Liver (tissue), 9 donors: ENCODE results near the gene RASL11A. TPM values are rescaled to one million over a fixed set of nuclear protein-coding genes. Genes with fewer than 3 reads are reported as not detected.

ENCODE experiments used
- DNase-seq: peaks from one replicate; pipeline ENCODE4 v3.0.0-alpha.2; 2017; ENCODE audit warnings: low spot score
- H3K27ac ChIP-seq, 2 donors: one replicate each; pipeline ENCODE4 v1.7.0; 2013; ENCODE audit warnings: inconsistent platforms in 2 of 2, low read length in 2 of 2, control low read depth in 1 of 2, low read depth in 1 of 2, mild to moderate bottlenecking in 1 of 2
- H3K27me3 ChIP-seq, 4 donors: one replicate each; pipeline versions ENCODE4 v1.6.1 to v1.7.0; 2013; ENCODE audit warnings: low read length in 3 of 4, inconsistent platforms in 1 of 4, mild to moderate bottlenecking in 1 of 4, moderate library complexity in 1 of 4; ENCODE audit not compliant: control insufficient read depth in 4 of 4, insufficient read depth in 4 of 4
- H3K36me3 ChIP-seq, 4 donors: one replicate each; pipeline versions ENCODE4 v1.6.1 to v1.7.0; 2013; ENCODE audit warnings: low read length in 3 of 4, mild to moderate bottlenecking in 3 of 4, low read depth in 1 of 4, moderate library complexity in 1 of 4; ENCODE audit not compliant: control insufficient read depth in 4 of 4, insufficient read depth in 3 of 4
- H3K4me1 ChIP-seq, 4 donors: one replicate each; pipeline versions ENCODE4 v1.6.1 to v1.7.0; 2013; ENCODE audit warnings: low read length in 3 of 4, mild to moderate bottlenecking in 3 of 4, moderate library complexity in 1 of 4; ENCODE audit not compliant: control insufficient read depth in 4 of 4, insufficient read depth in 4 of 4
- H3K4me3 ChIP-seq, 3 donors: one replicate each; pipeline versions ENCODE4 v1.6.1 to v1.7.0; 2013; ENCODE audit warnings: low read length in 3 of 3, control low read depth in 1 of 3, low read depth in 1 of 3, mild to moderate bottlenecking in 1 of 3
- H3K9ac ChIP-seq, 2 donors: one replicate each; pipeline ENCODE4 v1.7.0; 2013; ENCODE audit warnings: low read length in 2 of 2, mild to moderate bottlenecking in 2 of 2, moderate library complexity in 2 of 2, control low read depth in 1 of 2, low read depth in 1 of 2
- H3K9me3 ChIP-seq, 4 donors: one replicate each; pipeline versions ENCODE4 v1.6.1 to v1.7.0; 2013; ENCODE audit warnings: low read length in 3 of 4; ENCODE audit not compliant: control insufficient read depth in 4 of 4
- CTCF ChIP-seq: fragments of 150-350 bp; IDR thresholded peaks from 2 replicates; pipeline ENCODE4 v1.5.1; 2017; ENCODE audit warnings: improper control_type of control experiment, low read depth, low read length; ENCODE audit not compliant: missing input control
- EGR1 ChIP-seq, 2 donors: IDR thresholded peaks; 2 replicates each; pipeline ENCODE4 v1.6.1; 2016 to 2018; ENCODE audit warnings: antibody characterized with exemption in 2 of 2, low read depth in 2 of 2
- FOXA1 ChIP-seq: IDR thresholded peaks from 2 replicates; pipeline ENCODE4 v1.6.1; 2016; ENCODE audit warnings: antibody characterized with exemption
- FOXA2 ChIP-seq: IDR thresholded peaks from 2 replicates; pipeline ENCODE4 v1.6.1; 2016; ENCODE audit warnings: antibody characterized with exemption
- GABPA ChIP-seq, 2 donors: IDR thresholded peaks in 1 of 2; conservative IDR thresholded peaks in 1 of 2; 2 replicates each; pipeline ENCODE4 v1.6.1; 2016; ENCODE audit warnings: antibody characterized with exemption in 2 of 2, mild to moderate bottlenecking in 1 of 2, moderate library complexity in 1 of 2
- HNF4A ChIP-seq, 2 donors: conservative IDR thresholded peaks; 2 replicates each; pipeline ENCODE4 v1.6.1; 2016; ENCODE audit warnings: antibody characterized with exemption in 2 of 2, mild to moderate bottlenecking in 2 of 2
- HNF4G ChIP-seq: IDR thresholded peaks from 2 replicates; pipeline ENCODE4 v1.6.1; 2016; ENCODE audit warnings: antibody characterized with exemption
- JUND ChIP-seq, 2 donors: IDR thresholded peaks; 2 replicates each; pipeline ENCODE4 v1.6.1; 2016; ENCODE audit warnings: antibody characterized with exemption in 2 of 2
- MAX ChIP-seq: IDR thresholded peaks from 2 replicates; pipeline ENCODE4 v1.6.1; 2016; ENCODE audit warnings: antibody characterized with exemption
- NR2F2 ChIP-seq: IDR thresholded peaks from 2 replicates; pipeline ENCODE4 v1.6.1; 2016; ENCODE audit warnings: antibody characterized with exemption
- RAD21 ChIP-seq, 2 donors: IDR thresholded peaks; 2 replicates each; pipeline ENCODE4 v1.6.1; 2016; ENCODE audit warnings: antibody characterized with exemption in 2 of 2, mild to moderate bottlenecking in 2 of 2
- REST ChIP-seq: IDR thresholded peaks from 2 replicates; pipeline ENCODE4 v1.6.1; 2016; ENCODE audit warnings: antibody characterized with exemption, mild to moderate bottlenecking
- RXRA ChIP-seq, 2 donors: IDR thresholded peaks; 2 replicates each; pipeline ENCODE4 v1.6.1; 2017 to 2018; ENCODE audit warnings: antibody characterized with exemption in 2 of 2, mild to moderate bottlenecking in 1 of 2
- SP1 ChIP-seq: IDR thresholded peaks from 2 replicates; pipeline ENCODE4 v1.6.1; 2018; ENCODE audit warnings: antibody characterized with exemption, mild to moderate bottlenecking
- TAF1 ChIP-seq: conservative IDR thresholded peaks from 2 replicates; pipeline ENCODE4 v1.6.1; 2016; ENCODE audit warnings: antibody characterized with exemption, mild to moderate bottlenecking
- YY1 ChIP-seq: IDR thresholded peaks from 2 replicates; pipeline ENCODE4 v1.6.1; 2016; ENCODE audit warnings: antibody characterized with exemption, mild to moderate bottlenecking
- WGBS: extraction: QIAGEN DNeasy Blood & Tissue Kit; methylation state at CpG from one replicate; pipeline ENCODE4 v1.1.7; 2013; 5-methylcytosine and 5-hydroxymethylcytosine counted together
- polyA plus RNA-seq, 2 donors: library from polyadenylated mRNA; stranded (reverse) in 1 of 2; unstranded in 1 of 2; fragments of 200-250 nt in 1 of 2; fragments of >200 nt in 1 of 2; fragmentation: Nextera tagmentation in 1 of 2; extraction: Ambion mirVana in 1 of 2; gene quantifications; one replicate each; pipeline versions ENCODE4 v1.2.1 to v1.2.3, GENCODE V29; 2013 to 2015
- total RNA-seq, 2 donors: library from RNA; depleted of rRNA; stranded (reverse); fragments of >200 nt; gene quantifications; one replicate each; pipeline ENCODE4 v1.2.3, GENCODE V29; 2014
- donor health status: healthy.
- donor health status: healthy.
- donor health status: healthy.
- donor health status: healthy.
- donor health status: healthy.

The RASL11A gene
- total and polyA plus RNA-seq, 4 donors = 2.5 to 5.6 (median 4.0) TPM

GRCh38 chr13:27309967-27310598 is 39.5 kb downstream of the RASL11A start:
- H3K9me3 ChIP-seq = no peaks in the 10 kb centered on the region
- no peak overlapping the region for H3K27ac ChIP-seq
- TF ChIP-seq TAF1 (no peak), FOXA2 (no peak), REST (no peak), YY1 (no peak), HNF4G (no peak), HNF4A (conservative IDR thresholded peaks at IDR 0.05) (no peak)
- DNase-seq = no peak
- H3K4me1 ChIP-seq = no peaks in the 10 kb centered on the region
- no peak overlapping the region for H3K9ac ChIP-seq
- no peaks in the 10 kb centered on the region for H3K36me3 ChIP-seq
- no peaks in the 10 kb centered on the region for H3K27me3 ChIP-seq
- WGBS = 85% methylated on average over 9 of the region's 9 CpGs
- no peak overlapping the region for H3K4me3 ChIP-seq

- Histone ChIP-seq H3K4me3 (no peak overlapping the region), H3K9me3 (no peaks in the 10 kb centered on the region), H3K27me3 (no peaks in the 10 kb centered on the region), H3K9ac (no peak overlapping the region), H3K4me1 (no peaks in the 10 kb centered on the region), H3K36me3 (no peaks in the 10 kb centered on the region), H3K27ac (no peak overlapping the region)
- no peak for DNase-seq
- WGBS = 51% methylated on average over 2 of the region's 2 CpGs
- TF ChIP-seq HNF4A (conservative IDR thresholded peaks at IDR 0.05) (no peak), GABPA (IDR thresholded peaks at IDR 0.05 in 1 of 2, conservative IDR thresholded peaks at IDR 0.05 in 1 of 2) (no peak), EGR1 (IDR thresholded peaks at IDR 0.05; ENCODE audit: low read depth in 2 of 2) (no peak)
Observed at GRCh38 chr13:27310946-27311345, 40.3 kb downstream of the RASL11A start.

- no peak overlapping the region for H3K27ac ChIP-seq
- H3K27me3 ChIP-seq = no peaks in the 10 kb centered on the region
- H3K4me1 ChIP-seq = no peaks in the 10 kb centered on the region
- no peak overlapping the region for H3K9ac ChIP-seq
- WGBS = 78% methylated on average over 6 of the region's 6 CpGs
- no peaks in the 10 kb centered on the region for H3K9me3 ChIP-seq
- no peak overlapping the region for H3K4me3 ChIP-seq
- no peaks in the 10 kb centered on the region for H3K36me3 ChIP-seq
- no peak for DNase-seq
- TF ChIP-seq HNF4A (conservative IDR thresholded peaks at IDR 0.05) = no peak
- no peak for TF ChIP-seq HNF4G
- no peak for TF ChIP-seq GABPA (IDR thresholded peaks at IDR 0.05 in 1 of 2, conservative IDR thresholded peaks at IDR 0.05 in 1 of 2)
- no peak for TF ChIP-seq RXRA (IDR thresholded peaks at IDR 0.05)
- no peak for TF ChIP-seq CTCF
- TF ChIP-seq YY1 = no peak
- TF ChIP-seq TAF1 = no peak
- TF ChIP-seq JUND (IDR thresholded peaks at IDR 0.05) = no peak
- no peak for TF ChIP-seq NR2F2
- no peak for TF ChIP-seq SP1
- TF ChIP-seq REST = no peak
- TF ChIP-seq FOXA2 = no peak
- TF ChIP-seq MAX = no peak
- no peak for TF ChIP-seq RAD21 (IDR thresholded peaks at IDR 0.05)
- no peak for TF ChIP-seq FOXA1
Observed at GRCh38 chr13:27311518-27312210, 41.0 kb downstream of the RASL11A start.
